GM21447 (cell line): ENCODE results near the gene CYTL1.

Source experiments
- ATAC-seq: cut with Tn5 transposase; IDR thresholded peaks from one replicate; pipeline ENCODE4 v1.9.1; 2021; ENCODE audit not compliant: unreplicated experiment

Gene CYTL1

GRCh38 chr4:4971796-4972195 lies 47.5 kb downstream of the CYTL1 start:
- no peak for ATAC-seq

- no peak for ATAC-seq
Observed at GRCh38 chr4:4969298-4969697, 50.0 kb downstream of the CYTL1 start.

GRCh38 chr4:4968161-4968725 lies 51.0 kb downstream of the CYTL1 start:
- no peak for ATAC-seq
